Ovary (tissue), 9 donors: ENCODE data around the gene GPR68. TPM values are rescaled to one million over a fixed set of nuclear protein-coding genes. Genes with fewer than 3 reads are reported as not detected.

ENCODE experiments used
- DNase-seq, 5 donors: peaks; one replicate each; pipeline ENCODE4 v3.0.0-alpha.2; 2019 to 2020
- H3K27ac ChIP-seq, 2 donors: fragments of 200-600 bp; one replicate each; pipeline versions ENCODE4 v1.5.1 to v1.8.0; 2019 to 2022
- H3K27me3 ChIP-seq: fragments of 200-600 bp; one replicate; pipeline ENCODE4 v1.8.0; 2022
- H3K36me3 ChIP-seq: fragments of 200-600 bp; sonication (generic); one replicate; pipeline ENCODE4 v1.5.1; 2019
- H3K4me1 ChIP-seq: one replicate; pipeline ENCODE4 v1.8.1; 2013; ENCODE audit warnings: mild to moderate bottlenecking, moderate library complexity; ENCODE audit not compliant: insufficient read depth
- H3K4me3 ChIP-seq: fragments of 200-600 bp; sonication (generic); one replicate; pipeline ENCODE4 v1.5.1; 2017
- H3K9me3 ChIP-seq, 2 donors: fragments of 200-600 bp in 1 of 2; sonication (generic) in 1 of 2; one replicate each; pipeline versions ENCODE4 v1.5.1 to v1.8.1; 2013 to 2019; ENCODE audit warnings: mild to moderate bottlenecking in 1 of 2, moderate library complexity in 1 of 2
- EP300 ChIP-seq: sonication (generic); formaldehyde crosslinking; IDR thresholded peaks from one replicate; pipeline ENCODE4 v1.6.1; 2017; ENCODE audit warnings: antibody characterized with exemption
- POLR2A ChIP-seq: fragments of 450-650 bp; IDR thresholded peaks from one replicate; pipeline ENCODE4 v1.6.1; 2017; ENCODE audit warnings: antibody characterized with exemption, mild to moderate bottlenecking, moderate library complexity
- WGBS, 3 donors: extraction: QIAGEN DNeasy Blood & Tissue Kit in 1 of 3; methylation state at CpG; one replicate each; pipeline versions ENCODE4 v1.1.5 to v1.1.7; 2013 to 2017; 5-methylcytosine and 5-hydroxymethylcytosine counted together
- intact Hi-C, 4 donors: fragments of 100-400 bp; cut with DNase I; formaldehyde crosslinking; loops; one replicate each; pipeline versions ENCODE4 v1.11.0 to v1.15.1; 2022 to 2023
- polyA plus RNA-seq, 2 donors: library from polyadenylated mRNA; stranded (reverse); fragments of 200-250 nt in 1 of 2; fragments of 350-450 nt in 1 of 2; fragmentation: Illumina TruSeq in 1 of 2; extraction: RNeasy Lipid Tissue Mini Kit (QIAGEN cat#74804) in 1 of 2; gene quantifications; one replicate each; pipeline ENCODE4 v1.2.3, GENCODE V29; 2013 to 2014
- total RNA-seq, 7 donors: library from RNA; depleted of rRNA in 2 of 7; stranded (reverse); fragments of >200 nt in 2 of 7; fragmentation: NEBNext Ultra II Directional in 3 of 7; extraction: Animal tissue kit (Norgen Biotek cat#: 25700) in 3 of 7; gene quantifications; one replicate each; pipeline versions ENCODE4 v1.1.0 to v1.2.4, GENCODE V29; 2016 to 2023
- TF ChIP-seq, protein P1 (sequence below), 3 donors: fragments of 450-650 bp in 2 of 3; fragments of 200-600 bp in 1 of 3; IDR thresholded peaks; one replicate each; pipeline versions ENCODE4 v1.5.1 to v1.8.0; 2016 to 2022; ENCODE audit warnings: antibody characterized with exemption in 3 of 3, mild to moderate bottlenecking in 1 of 3
- donor health status: DM: no; HTN: no; CAD: no; lungs with moderate emphysema.
- donor health status: DM: no; HTN: no; CAD: no.
- donor health status: Bipolar disorder and iron deficiency.
- donor health status: DM: yes; HTN: yes; CAD: no.
- donor health status: DM: no; HTN: no; CAD: no.
- donor health status: DM: yes; HTN: yes; CAD: no.

Gene GPR68
- total and polyA plus RNA-seq, 9 donors, result 0.17 to 0.57 (median 0.36) TPM; not detected in 1

DNA sequence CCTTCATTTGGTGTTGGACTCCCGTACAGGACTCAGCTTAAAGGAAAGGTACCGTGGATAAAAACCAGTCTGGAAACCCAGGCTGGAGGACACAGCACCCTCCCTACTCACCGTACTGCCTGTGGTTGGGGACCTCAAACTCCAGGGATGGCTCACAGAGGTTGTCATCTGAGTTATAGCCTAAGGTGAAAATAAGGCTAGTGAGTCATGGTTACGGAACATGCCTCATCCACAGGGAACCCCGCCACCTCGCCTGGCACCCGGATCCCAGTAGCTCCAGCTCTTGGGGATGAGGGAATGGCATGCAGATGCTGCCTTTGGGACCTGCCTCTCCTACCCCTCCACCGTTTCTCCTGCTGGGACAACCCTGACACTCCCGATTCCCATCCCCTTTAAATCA is 36.8 kb upstream of the GPR68 start:
- WGBS, 3 donors, result 90 to 97% (median 94%) methylated on average over 9 of the region's 9 CpGs
- Histone ChIP-seq H3K27me3 (no peaks in the 10 kb centered on the region), H3K4me1 (peaks cover 2% of the 10 kb centered on the region), H3K36me3 (no peaks in the 10 kb centered on the region), H3K4me3 (no peak overlapping the region), H3K9me3 (no peaks in the 10 kb centered on the region), H3K27ac (no peak overlapping the region)
- intact Hi-C loops, result loop anchor here (5.0 to 10.0 kb wide), 4 partner anchors 97 to 977 kb away; no protein-coding TSS in a partner anchor
- TF ChIP-seq POLR2A, result no peak
- TF ChIP-seq, protein P1, sequence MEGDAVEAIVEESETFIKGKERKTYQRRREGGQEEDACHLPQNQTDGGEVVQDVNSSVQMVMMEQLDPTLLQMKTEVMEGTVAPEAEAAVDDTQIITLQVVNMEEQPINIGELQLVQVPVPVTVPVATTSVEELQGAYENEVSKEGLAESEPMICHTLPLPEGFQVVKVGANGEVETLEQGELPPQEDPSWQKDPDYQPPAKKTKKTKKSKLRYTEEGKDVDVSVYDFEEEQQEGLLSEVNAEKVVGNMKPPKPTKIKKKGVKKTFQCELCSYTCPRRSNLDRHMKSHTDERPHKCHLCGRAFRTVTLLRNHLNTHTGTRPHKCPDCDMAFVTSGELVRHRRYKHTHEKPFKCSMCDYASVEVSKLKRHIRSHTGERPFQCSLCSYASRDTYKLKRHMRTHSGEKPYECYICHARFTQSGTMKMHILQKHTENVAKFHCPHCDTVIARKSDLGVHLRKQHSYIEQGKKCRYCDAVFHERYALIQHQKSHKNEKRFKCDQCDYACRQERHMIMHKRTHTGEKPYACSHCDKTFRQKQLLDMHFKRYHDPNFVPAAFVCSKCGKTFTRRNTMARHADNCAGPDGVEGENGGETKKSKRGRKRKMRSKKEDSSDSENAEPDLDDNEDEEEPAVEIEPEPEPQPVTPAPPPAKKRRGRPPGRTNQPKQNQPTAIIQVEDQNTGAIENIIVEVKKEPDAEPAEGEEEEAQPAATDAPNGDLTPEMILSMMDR (IDR thresholded peaks at IDR 0.05), result no peak
- TF ChIP-seq EP300, result no peak
- no peak for DNase-seq

- DNase-seq, result no peak
- Histone ChIP-seq H3K36me3 (no peaks in the 10 kb centered on the region), H3K27me3 (no peaks in the 10 kb centered on the region), H3K9me3 (no peaks in the 10 kb centered on the region), H3K4me1 (peaks cover 2% of the 10 kb centered on the region), H3K4me3 (no peak overlapping the region), H3K27ac (no peak overlapping the region)
- WGBS, 3 donors, result 82 to 90% (median 82%) methylated on average over 5 of the region's 5 CpGs
- intact Hi-C loops, result loop anchor here (5.0 to 10.0 kb wide), 4 partner anchors 95 to 975 kb away; no protein-coding TSS in a partner anchor
- TF ChIP-seq EP300, result no peak
- TF ChIP-seq, protein P1 (IDR thresholded peaks at IDR 0.05), result no peak
- no peak for TF ChIP-seq POLR2A
Measured at GRCh38 chr14:91280129-91280528, 35.6 kb upstream of the GPR68 start.

- WGBS, 3 donors, result 88 to 91% (median 89%) methylated on average over 10 of the region's 10 CpGs
- DNase-seq, result no peak
Measured at GRCh38 chr14:91279354-91279753, 34.9 kb upstream of the GPR68 start.

GRCh38 chr14:91278383-91278715 is 33.8 kb upstream of the GPR68 start:
- no peaks in the 10 kb centered on the region for H3K9me3 ChIP-seq
- peaks cover 2% of the 10 kb centered on the region for H3K4me1 ChIP-seq
- TF ChIP-seq, protein P1 (IDR thresholded peaks at IDR 0.05), result no peak
- TF ChIP-seq POLR2A, result no peak
- TF ChIP-seq EP300, result no peak
- H3K4me3 ChIP-seq, result no peak overlapping the region
- 68 to 84% (median 82%) methylated on average over 5 of the region's 5 CpGs for WGBS, 3 donors
- H3K36me3 ChIP-seq, result no peaks in the 10 kb centered on the region
- H3K27me3 ChIP-seq, result no peaks in the 10 kb centered on the region
- H3K27ac ChIP-seq, result no peak overlapping the region
- no peak for DNase-seq
- intact Hi-C loops, result loop anchor here in 1 of 4 donors (10.0 kb wide), 1 partner anchor 1334 kb away; no protein-coding TSS in a partner anchor

More at GRCh38 chr14:91279354-91279753, 34.9 kb upstream of the GPR68 start:
- Histone ChIP-seq H3K4me3 (no peak overlapping the region), H3K9me3 (no peaks in the 10 kb centered on the region), H3K4me1 (peaks cover 2% of the 10 kb centered on the region), H3K27ac (no peak overlapping the region), H3K36me3 (no peaks in the 10 kb centered on the region), H3K27me3 (no peaks in the 10 kb centered on the region)
- TF ChIP-seq EP300 (no peak), POLR2A (no peak)
- TF ChIP-seq, protein P1 (IDR thresholded peaks at IDR 0.05), result no peak
- intact Hi-C loops, result loop anchor here in 1 of 4 donors (10.0 kb wide), 1 partner anchor 1335 kb away; no protein-coding TSS in a partner anchor
